Measurements from ENCODE around the gene SLC33A1.
"Not testable (repeated sequence)": the region's sequence is repeated elsewhere in the genome, so short reads cannot be mapped to it uniquely, and the experiment has no call there.

The SLC33A1 gene

GRCh38 chr3:155854141-155854940, at the start of gene SLC33A1:
TSS of gene SLC33A1 (minus strand) at chr3:155854427. CDS start at chr3:155853997, 430 bp downstream.
- H3K27ac ChIP-seq, result peak within 1 kb of the TSS; percentile 80
- TF ChIP-seq CTCF (conservative IDR thresholded peaks at IDR 0.05), result no peak

GRCh38 chr3:155895379-155895900, 41.2 kb upstream of the SLC33A1 start:
- no peak overlapping the region for H3K27ac ChIP-seq
- no peak for TF ChIP-seq CTCF (conservative IDR thresholded peaks at IDR 0.05)

- TF ChIP-seq CTCF (conservative IDR thresholded peaks at IDR 0.05), result no peak
- no peak overlapping the region for H3K27ac ChIP-seq
These were observed 37.1 kb upstream of the SLC33A1 start for GRCh38 chr3:155891321-155891720.

- H3K27ac ChIP-seq, result no peak overlapping the region
- no peak for TF ChIP-seq CTCF (conservative IDR thresholded peaks at IDR 0.05)
These were observed 36.5 kb upstream of the SLC33A1 start for GRCh38 chr3:155890671-155891190.

GRCh38 chr3:155889952-155890351, 35.7 kb upstream of the SLC33A1 start:
- TF ChIP-seq CTCF (conservative IDR thresholded peaks at IDR 0.05), result no peak
- no peak overlapping the region for H3K27ac ChIP-seq

- no peak for TF ChIP-seq CTCF (conservative IDR thresholded peaks at IDR 0.05)
These were observed 35.0 kb upstream of the SLC33A1 start for GRCh38 chr3:155889212-155889611.

GRCh38 chr3:155886915-155887314, 32.7 kb upstream of the SLC33A1 start:
- H3K27ac ChIP-seq, result no peak overlapping the region

More at GRCh38 chr3:155889212-155889611, 35.0 kb upstream of the SLC33A1 start:
- H3K27ac ChIP-seq, result no peak overlapping the region

GRCh38 chr3:155886348-155886747, 32.1 kb upstream of the SLC33A1 start:
- H3K27ac ChIP-seq, result not testable (repeated sequence)

More at GRCh38 chr3:155886915-155887314, 32.7 kb upstream of the SLC33A1 start:
- TF ChIP-seq CTCF (conservative IDR thresholded peaks at IDR 0.05), result no peak
